HG03565 (cell line): ENCODE data around the gene MAP3K5.

Source experiments
- ATAC-seq: cut with Tn5 transposase; IDR thresholded peaks from one replicate; pipeline ENCODE4 v1.9.1; 2021; ENCODE audit warnings: mild to moderate bottlenecking, moderate library complexity; ENCODE audit not compliant: unreplicated experiment

Gene MAP3K5

GRCh38 chr6:136525586-136526195 is 266.6 kb downstream of the MAP3K5 start:
- no peak for ATAC-seq

- no peak for ATAC-seq
Observed at GRCh38 chr6:136524936-136525413, 267.3 kb downstream of the MAP3K5 start.

GRCh38 chr6:136524339-136524935 is 267.8 kb downstream of the MAP3K5 start:
- no peak for ATAC-seq

GRCh38 chr6:136523196-136523595 is 269.1 kb downstream of the MAP3K5 start:
- ATAC-seq: no peak

GRCh38 chr6:136522636-136523035 is 269.6 kb downstream of the MAP3K5 start:
- ATAC-seq: no peak

GRCh38 chr6:136521911-136522310 is 270.4 kb downstream of the MAP3K5 start:
- no peak for ATAC-seq

GRCh38 chr6:136521427-136521826 is 270.9 kb downstream of the MAP3K5 start:
- ATAC-seq: no peak

- no peak for ATAC-seq
Observed at GRCh38 chr6:136520517-136520916, 271.8 kb downstream of the MAP3K5 start.

GRCh38 chr6:136517582-136517981 is 274.7 kb downstream of the MAP3K5 start:
- ATAC-seq: no peak

GRCh38 chr6:136517002-136517401 is 275.3 kb downstream of the MAP3K5 start:
- no peak for ATAC-seq

GRCh38 chr6:136514591-136514990 is 277.7 kb downstream of the MAP3K5 start:
- no peak for ATAC-seq

- ATAC-seq: no peak
Observed at GRCh38 chr6:136511926-136512325, 280.4 kb downstream of the MAP3K5 start.

GRCh38 chr6:136511397-136511796 is 280.9 kb downstream of the MAP3K5 start:
- ATAC-seq: no peak

GRCh38 chr6:136510782-136511181 is 281.5 kb downstream of the MAP3K5 start:
- no peak for ATAC-seq

- ATAC-seq: no peak
Observed at GRCh38 chr6:136510299-136510698, 282.0 kb downstream of the MAP3K5 start.

GRCh38 chr6:136508725-136509392 is 283.4 kb downstream of the MAP3K5 start:
- ATAC-seq: no peak
